SK-N-SH treated with all-trans-retinoic acid at 6 μM for 48 hours (cell line): ENCODE data around the gene CLEC16A.

ENCODE experiments used
- BACH2 ChIP-seq: fragments of 250-450 bp; sonication (Bioruptor Pico); IDR thresholded peaks from 2 replicates; pipeline ENCODE4 v1.9.0; 2021; ENCODE audit warnings: mild to moderate bottlenecking, borderline replicate concordance
- CSRNP3 ChIP-seq: fragments of 250-450 bp; sonication (Bioruptor Pico); IDR thresholded peaks from 2 replicates; pipeline ENCODE4 v1.5.1; 2021; ENCODE audit warnings: mild to moderate bottlenecking, moderate library complexity
- PATZ1 ChIP-seq: fragments of 250-450 bp; sonication (Bioruptor Pico); IDR thresholded peaks from 2 replicates; pipeline ENCODE4 v1.8.0; 2020; ENCODE audit warnings: mild to moderate bottlenecking, moderate library complexity, borderline replicate concordance
- RARB ChIP-seq: fragments of 250-450 bp; sonication (Bioruptor Pico); IDR thresholded peaks from 2 replicates; pipeline ENCODE4 v1.8.0; 2021; ENCODE audit warnings: mild to moderate bottlenecking, moderate library complexity
- ZFP30 ChIP-seq: fragments of 450-650 bp; formaldehyde crosslinking; IDR thresholded peaks from 2 replicates; pipeline ENCODE4 v1.5.0; 2022; ENCODE audit warnings: mild to moderate bottlenecking, moderate library complexity

GRCh38 chr16:11029948-11030347 is 85.6 kb downstream of the CLEC16A start:
- TF ChIP-seq CSRNP3 (no peak), RARB (CRISPR knock-in tag) (no peak), BACH2 (no peak), PATZ1 (CRISPR knock-in tag) (no peak), ZFP30 (no peak)
